GM18909 (cell line): ENCODE data around the gene IGSF21.

Experiments used
- ATAC-seq: cut with Tn5 transposase; IDR thresholded peaks from one replicate; pipeline ENCODE4 v1.9.1; 2021; ENCODE audit warnings: mild to moderate bottlenecking; ENCODE audit not compliant: unreplicated experiment, poor library complexity

IGSF21 gene

DNA sequence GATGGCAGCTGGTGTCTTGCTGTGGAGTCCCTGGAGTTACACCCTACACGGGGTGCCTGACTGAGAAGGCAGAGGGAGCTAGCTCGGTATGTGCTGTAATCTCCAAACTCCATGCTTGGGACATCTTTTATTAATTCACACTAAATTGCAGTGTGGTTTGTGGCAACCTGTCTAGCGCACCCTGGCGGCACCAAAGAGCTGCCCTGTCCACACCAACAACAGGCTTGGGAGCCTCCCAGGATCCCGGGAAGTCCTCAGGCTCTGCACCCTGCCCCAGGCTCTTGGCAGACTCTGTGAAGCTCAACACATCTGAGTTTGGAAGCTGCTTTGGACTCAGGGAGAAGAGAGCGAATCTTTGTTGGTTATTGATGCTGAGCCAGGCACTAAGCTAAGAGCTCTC, 138.9 kb downstream of the IGSF21 start:
- no peak for ATAC-seq

DNA sequence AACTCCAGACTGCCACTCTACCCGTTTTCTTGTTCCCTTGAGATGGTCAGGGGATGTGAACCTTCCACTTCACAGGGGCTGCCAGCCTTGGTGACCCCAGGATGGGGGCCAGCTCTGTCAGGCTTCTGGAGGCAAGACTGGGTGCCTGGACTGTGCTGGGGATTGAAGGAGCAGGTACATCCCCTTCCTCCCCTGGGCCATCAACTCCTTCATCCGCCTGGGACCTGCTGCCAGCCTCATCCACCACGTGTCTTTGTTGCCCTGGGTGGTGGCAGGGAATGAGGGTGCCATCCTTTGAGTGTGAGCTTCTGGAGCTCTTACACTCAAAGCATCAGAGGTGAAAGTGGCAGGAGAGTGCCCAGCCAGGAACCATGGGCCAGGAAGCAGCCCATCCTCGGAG, 139.6 kb downstream of the IGSF21 start:
- ATAC-seq, result no peak

GRCh38 chr1:18249631-18250030, 142.0 kb downstream of the IGSF21 start:
- no peak for ATAC-seq

DNA sequence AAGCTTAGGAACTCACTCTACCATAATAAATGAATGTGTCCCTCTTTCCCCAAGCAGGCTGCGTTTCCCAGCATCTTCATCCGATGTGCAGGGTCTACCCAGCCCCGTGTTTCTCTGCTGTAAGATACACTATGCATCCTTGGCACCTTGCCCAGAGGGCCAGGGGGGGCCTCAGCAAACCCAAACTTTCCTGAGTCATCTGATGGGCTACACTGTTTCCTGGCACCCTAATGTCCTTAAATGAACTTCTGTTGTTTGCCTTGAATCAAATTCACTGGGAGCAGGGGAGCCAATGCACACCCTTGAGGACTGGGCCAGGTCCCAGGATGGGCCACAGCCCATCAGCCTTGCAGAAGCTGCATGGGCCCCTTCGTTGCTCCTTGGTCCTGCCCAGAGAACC, 145.5 kb downstream of the IGSF21 start:
- ATAC-seq, result no peak

GRCh38 chr1:18256282-18257235, 149.0 kb downstream of the IGSF21 start:
- no peak for ATAC-seq

- no peak for ATAC-seq
These were observed 150.2 kb downstream of the IGSF21 start for GRCh38 chr1:18257778-18258177.

DNA sequence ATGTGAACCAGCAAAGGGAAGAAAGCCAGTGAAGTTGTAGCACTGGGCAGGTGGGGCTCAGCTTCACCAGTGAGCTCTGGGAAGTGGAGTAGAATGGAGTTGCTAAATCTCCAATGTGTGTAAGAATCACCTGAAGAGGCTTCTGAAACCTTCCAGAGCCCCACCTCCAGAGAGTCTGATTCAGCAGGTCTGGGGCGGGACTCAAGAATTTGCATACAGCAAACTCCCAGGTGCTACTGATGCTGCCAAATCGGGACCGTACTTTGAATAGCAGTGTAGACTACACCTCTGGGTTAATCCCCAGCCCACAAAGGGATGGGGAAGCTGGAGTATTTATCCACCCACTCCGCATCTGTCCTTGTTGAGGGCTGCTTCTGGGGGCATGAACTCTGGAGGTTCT, 154.3 kb downstream of the IGSF21 start:
- no peak for ATAC-seq

DNA sequence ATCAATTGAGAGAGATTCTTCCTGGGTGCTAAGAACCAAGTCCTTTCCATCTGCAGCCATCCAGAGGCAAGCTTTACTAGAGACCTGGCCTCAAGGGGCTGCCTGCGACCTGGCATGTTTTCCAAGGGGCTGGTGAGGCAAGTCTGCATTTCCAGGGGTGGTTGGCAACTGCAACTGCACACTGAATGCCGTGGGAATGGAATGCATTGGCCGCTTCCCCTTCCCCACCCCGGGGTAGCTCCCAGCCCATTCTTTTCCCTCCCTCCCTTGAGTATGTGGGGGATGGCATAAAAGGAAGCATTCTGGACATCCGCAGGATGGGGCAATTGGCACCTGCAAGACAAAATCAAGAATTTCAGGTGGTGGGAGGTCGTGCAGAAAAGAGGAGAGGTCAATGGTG, 155.1 kb downstream of the IGSF21 start:
- ATAC-seq, result no peak

DNA sequence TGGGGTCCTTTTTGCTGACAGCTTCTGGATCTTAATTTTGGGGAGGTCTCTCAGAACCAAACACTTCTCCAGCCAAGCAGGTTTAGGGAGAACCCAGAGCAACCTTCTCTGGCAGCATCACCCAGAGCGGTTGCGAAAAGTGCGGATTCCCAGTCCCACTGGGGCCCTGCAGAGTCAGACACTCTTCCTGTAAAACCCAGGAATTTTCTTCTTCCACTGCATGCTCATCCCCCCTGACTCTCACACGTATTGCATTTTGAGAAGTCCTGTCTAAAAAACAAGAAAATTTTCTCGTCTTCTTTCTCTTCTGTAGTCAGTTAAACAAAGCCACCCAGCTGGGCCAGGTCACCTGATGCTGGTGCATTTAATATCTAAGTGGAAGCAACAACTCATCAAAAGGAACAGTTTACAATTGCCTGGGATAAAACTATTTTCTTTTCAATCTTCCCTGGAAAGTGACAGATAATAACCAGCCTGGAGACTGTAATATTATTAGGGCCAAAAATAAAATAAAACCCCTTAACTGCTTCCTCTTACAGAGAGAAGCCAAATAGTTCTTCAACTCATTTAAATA, 156.0 kb downstream of the IGSF21 start:
- ATAC-seq, result no peak

GRCh38 chr1:18264450-18265039, 156.9 kb downstream of the IGSF21 start:
- no peak for ATAC-seq

GRCh38 chr1:18265641-18266040, 158.0 kb downstream of the IGSF21 start:
- no peak for ATAC-seq

GRCh38 chr1:18266391-18266790, 158.8 kb downstream of the IGSF21 start:
- ATAC-seq, result no peak

DNA sequence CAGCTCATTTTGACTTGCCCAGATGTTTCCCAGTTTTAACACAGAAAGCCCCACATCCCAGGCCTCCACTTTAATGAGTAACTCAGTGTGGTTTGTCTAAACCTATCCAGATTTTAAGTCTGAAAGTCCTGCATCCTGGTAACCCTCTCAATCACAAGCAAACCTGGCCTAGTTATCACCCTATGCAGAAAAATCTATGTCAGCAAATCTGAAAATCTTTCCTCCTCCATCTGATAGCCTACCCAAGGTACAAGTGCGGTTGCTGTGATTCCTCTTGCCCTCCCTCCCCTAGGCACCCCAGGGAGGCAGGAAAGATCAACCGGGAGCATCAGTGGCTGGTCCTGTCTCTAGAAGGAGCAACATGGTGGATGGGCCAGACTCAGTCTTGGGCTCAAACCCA, 163.7 kb downstream of the IGSF21 start:
- no peak for ATAC-seq

DNA sequence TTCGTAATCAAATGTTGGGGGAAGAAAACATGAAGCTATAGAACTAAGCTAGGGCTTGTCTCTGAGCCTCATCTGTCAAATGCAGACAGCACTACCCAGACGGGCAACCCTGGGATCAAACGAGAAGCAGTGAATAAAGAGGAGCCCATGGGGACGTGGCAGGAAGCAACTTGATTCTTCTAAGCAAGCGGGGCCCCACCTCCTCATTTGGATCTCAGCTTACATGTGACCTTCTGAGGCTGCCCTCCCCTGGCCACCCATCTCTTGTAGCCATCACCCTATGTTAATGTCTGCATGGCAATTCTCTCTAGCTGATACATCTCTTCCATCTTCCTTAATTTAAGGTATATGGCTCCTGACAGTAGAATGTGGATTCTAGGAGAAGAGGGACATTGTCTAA, 171.3 kb downstream of the IGSF21 start:
- ATAC-seq, result no peak

GRCh38 chr1:18279351-18280074, 171.9 kb downstream of the IGSF21 start:
- no peak for ATAC-seq

DNA sequence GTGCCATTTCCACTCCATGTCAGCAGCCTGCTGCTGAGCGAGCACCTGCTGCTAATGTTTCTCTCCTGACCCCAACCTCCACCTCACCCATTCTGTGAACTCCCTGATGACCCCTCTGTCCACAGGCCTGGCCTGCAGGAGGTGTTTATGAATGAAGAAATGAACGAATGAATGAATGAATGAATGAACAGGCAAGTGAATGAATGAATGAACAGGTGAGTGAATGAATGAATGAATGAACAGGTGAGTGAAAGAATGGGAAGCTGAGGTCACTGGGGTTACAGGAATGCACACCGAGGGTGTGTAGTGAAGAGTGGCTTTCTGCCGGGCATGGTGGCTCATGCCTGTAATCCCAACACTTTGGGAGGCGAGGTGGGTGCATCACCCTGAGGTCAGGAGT, 173.4 kb downstream of the IGSF21 start:
- ATAC-seq, result no peak

- ATAC-seq, result no peak
These were observed 175.4 kb downstream of the IGSF21 start for GRCh38 chr1:18282851-18283600.

DNA sequence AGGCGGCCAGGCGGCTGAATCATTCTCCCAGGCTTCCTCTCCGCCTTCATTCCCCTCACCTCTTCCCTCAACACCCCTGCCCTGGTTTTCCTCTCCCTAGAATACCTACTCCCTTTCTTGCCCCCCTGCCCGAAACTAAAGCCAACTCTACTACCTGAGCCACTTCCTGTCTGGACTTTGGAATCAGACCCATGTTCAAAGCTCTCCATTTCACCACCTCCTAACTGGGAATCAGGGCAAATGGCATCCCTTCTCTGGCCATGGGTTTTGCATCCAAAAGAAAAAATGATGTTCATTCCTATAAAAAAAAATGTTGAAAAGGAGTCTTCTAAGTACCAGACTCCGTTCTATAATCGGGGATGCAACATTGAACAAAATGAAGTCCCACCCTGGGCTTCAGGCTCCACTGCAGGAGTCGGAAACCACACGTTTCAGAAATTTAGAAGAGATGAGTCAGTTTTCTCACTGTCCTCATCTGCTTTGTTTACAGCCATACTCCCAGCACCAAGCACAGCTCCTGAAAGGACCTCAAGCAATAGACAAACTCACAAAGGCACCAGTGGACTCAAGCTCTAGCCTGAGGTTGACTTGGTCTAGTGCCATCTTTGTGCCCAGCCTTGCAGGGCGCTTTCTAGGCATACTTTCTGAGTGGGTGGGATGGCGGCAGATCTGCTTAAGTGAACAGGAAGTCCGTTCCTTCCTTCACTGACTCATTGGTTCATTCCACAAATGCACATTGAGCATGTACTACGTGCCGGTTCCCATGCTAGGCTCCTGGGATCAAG, 176.2 kb downstream of the IGSF21 start:
- no peak for ATAC-seq

- ATAC-seq, result no peak
These were observed 177.4 kb downstream of the IGSF21 start for GRCh38 chr1:18284805-18285537.
